ENCODE results near the gene MVB12A. TPM values are rescaled to one million over a fixed set of nuclear protein-coding genes. Genes with fewer than 3 reads are reported as not detected.

The MVB12A gene
- total and polyA plus RNA-seq, 9 of the 15 experiments (the other 6 are each of a cell fraction or from before 2014, with no cell fraction given) = 1.2 to 46.2 (median 22.4) TPM

- peak; percentile 54 for TF ChIP-seq MGA (IDR thresholded peaks at IDR 0.05)
- no peak for TF ChIP-seq FOSL1 (tag; conservative IDR thresholded peaks at IDR 0.05)
- no peak for TF ChIP-seq ZNF280A (IDR thresholded peaks at IDR 0.05; ENCODE audit: low read depth, partially characterized antibody)
- TF ChIP-seq RBM22 (IDR thresholded peaks at IDR 0.05; ENCODE audit: low read depth, low read length, poor library complexity, severe bottlenecking) = no peak
- peak; percentile 61 for TF ChIP-seq MAX (CRISPR knock-in tag; IDR thresholded peaks at IDR 0.05)
- TF ChIP-seq TAL1 (IDR thresholded peaks at IDR 0.05) = no peak
- no peak for TF ChIP-seq MCM3 (IDR thresholded peaks at IDR 0.05)
- no peak for TF ChIP-seq YY1 (IDR thresholded peaks at IDR 0.05; ENCODE audit: borderline replicate concordance in 1 of 3, control insufficient read depth in 1 of 3, extremely low read depth in 1 of 3, insufficient read depth in 3 of 3, insufficient read length in 1 of 3, insufficient replicate concordance in 2 of 3, low read depth in 1 of 3, low read length in 2 of 3)
- no peak for TF ChIP-seq MLLT1 (IDR thresholded peaks at IDR 0.05)
- TF ChIP-seq SIN3A (IDR thresholded peaks at IDR 0.05; ENCODE audit: borderline replicate concordance in 2 of 2, control insufficient read depth in 1 of 2, low read depth in 2 of 2, low read length in 2 of 2) = no peak
- TF ChIP-seq SRSF9 (IDR thresholded peaks at IDR 0.05; ENCODE audit: borderline replicate concordance, low read depth, low read length) = no peak
- 0 out of 2 replicates have a peak, but pooled peaks have one; percentile 63 for TF ChIP-seq FOXP1 (CRISPR knock-in tag; IDR thresholded peaks at IDR 0.05)
Observed at GRCh38 chr19:17420475-17420924, 653 bp downstream of the MVB12A start (continued).
